HG02678 (cell line): ENCODE data around the gene UPK1B.

Experiments used
- ATAC-seq: cut with Tn5 transposase; IDR thresholded peaks from one replicate; pipeline ENCODE4 v1.9.1; 2021; ENCODE audit warnings: mild to moderate bottlenecking, moderate library complexity; ENCODE audit not compliant: unreplicated experiment

Gene UPK1B

DNA sequence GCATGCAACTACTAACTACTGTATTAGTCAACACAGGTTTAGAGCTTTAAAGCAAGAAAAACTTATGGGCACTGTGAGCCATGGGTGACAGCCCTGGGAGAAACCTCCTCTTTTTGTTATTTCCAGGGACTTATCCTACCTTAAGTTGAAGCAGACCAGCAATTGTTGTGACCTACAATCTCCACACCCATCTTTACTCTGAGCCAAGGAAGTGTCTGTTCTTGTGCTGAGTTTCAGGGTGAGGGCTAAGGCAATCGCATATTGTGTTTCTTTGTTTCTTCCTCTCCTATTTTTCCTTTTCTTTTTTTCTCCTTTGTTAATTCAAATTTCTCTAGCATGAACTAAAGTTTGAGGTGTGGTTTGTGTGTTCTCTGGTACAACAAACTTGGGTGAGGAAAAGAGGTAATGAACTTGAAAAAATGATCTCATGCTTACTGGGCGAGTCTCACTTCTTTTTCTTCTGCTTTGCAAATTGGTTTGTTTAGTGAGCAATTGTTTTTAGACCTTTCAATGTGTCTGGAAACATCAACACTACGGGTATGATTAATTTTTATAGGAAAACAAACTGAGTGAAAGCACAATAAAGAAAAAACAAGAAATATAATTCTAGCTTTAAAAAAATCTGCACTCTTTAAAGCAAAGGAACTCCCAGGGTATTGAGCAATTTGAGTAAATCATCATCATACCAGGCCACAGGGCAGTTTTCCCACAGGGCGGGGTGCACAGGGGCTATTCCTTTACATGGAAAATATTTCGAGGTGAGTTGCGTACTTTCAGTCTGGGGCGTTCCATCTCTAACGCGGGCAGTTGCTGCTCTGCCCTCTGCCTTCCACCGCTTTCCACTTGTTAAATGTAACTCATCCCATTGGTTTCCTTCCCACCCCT, 2.7 kb downstream of the UPK1B start:
- ATAC-seq, result no peak

DNA sequence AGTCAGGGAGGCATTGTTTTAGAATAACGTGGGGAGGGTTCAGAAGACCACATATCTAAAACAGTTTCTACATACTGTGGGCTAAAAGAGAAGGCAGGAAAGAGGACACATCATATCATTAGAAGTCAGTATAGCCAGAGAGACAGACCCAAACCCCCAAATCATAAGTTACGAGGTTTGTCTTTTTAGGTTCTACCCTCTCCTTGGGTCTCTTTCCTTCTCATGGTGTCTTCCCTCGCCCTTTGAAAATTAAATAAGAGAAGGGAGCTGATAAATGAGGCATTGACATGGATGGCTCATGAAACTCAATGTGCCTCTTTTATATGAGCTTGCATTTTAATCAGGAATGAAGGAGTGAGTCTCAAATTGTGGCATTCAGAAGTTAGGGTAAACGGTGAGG, 3.4 kb downstream of the UPK1B start:
- ATAC-seq, result no peak

DNA sequence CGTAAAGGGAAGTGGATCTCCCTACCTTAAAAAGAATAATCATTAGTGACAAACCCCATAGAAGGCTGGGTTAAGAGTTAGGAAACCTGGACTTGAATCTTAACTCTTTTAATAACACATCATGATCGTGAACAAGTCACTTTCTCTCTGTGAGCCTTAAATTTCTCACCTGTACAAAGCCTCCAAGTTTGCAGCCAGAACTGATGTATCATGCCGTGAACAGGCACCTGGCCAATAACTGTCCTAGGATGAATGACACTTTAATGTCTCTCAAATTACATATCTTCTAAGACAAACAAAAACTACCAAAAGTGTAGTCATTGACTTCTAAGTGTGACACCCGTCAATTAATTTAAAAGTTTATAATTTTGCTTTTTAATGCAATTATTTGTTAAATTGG, 3.9 kb downstream of the UPK1B start:
- no peak for ATAC-seq

DNA sequence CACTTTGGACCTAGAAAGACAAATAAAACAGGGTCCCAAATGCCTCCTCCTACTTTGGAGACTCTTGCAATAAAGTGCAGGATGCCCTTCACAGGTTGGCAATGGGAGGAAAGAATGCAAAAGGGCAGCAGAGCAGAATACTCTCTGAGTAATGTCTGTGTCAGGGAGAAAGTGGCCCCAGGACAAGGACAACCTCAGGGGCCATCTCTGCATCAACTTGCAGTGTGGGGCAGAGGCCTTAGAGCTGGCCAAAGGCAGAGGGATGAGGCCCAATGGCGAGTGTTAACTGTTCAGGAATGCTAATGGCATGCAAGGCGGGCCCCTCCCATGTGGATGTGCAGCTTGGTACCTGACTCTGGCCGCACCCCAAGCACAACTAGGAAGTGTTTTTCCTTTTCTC, 8.4 kb downstream of the UPK1B start:
- ATAC-seq, result no peak

DNA sequence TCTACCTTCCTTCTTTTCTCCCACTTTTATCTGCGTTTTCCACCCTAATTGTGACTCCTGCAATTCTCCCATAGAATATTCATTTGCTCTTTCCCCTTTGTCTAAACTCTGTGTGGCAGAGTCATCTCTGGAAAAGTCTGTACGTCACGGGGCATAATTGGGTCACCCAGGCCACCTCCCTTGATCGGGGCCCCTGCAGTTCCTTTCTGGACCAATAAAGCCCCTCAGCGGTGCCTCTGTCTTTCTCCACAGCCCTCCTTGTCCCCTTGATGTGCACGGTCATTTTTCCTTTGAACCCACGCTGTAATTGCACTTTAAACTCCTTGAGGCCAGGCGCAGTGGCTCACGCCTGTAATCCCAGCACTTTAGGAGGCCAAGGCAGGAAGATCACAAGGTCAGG, 10.7 kb downstream of the UPK1B start:
- ATAC-seq, result no peak

DNA sequence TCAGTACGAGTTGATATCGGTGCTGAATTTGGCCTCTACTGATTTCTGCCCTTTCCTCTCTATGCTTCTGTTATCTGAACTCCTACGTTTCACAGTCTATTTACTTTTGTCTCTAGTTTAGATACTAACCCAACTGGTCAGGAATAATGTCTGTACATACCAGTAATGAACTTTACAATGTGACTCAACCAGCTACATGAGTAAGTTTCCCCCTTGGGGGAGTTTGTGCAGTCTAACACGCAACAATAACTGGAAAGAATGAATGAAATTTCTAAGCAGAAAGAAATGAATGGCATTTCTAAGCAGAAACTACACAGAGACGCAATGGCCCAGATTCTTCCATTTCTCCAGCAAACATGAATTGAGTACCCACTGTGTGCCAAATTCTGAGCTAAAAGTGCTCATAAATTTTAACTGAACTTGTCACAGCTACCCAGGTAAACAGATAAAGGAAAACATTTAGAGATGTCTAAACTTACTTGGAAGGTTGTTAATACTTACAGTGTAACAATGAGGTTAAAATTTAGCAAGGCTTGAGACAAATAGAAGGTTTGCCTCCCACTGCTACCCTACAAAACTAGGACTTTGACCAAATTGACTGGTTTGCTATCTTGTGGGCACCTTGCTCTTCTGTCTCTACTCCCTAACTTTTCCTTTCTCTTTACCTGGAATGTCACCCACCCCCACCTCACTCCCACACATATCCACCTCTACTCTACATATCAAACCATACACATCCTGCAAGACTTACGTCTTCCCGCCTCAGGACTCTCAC, 11.6 kb downstream of the UPK1B start:
- ATAC-seq, result no peak

DNA sequence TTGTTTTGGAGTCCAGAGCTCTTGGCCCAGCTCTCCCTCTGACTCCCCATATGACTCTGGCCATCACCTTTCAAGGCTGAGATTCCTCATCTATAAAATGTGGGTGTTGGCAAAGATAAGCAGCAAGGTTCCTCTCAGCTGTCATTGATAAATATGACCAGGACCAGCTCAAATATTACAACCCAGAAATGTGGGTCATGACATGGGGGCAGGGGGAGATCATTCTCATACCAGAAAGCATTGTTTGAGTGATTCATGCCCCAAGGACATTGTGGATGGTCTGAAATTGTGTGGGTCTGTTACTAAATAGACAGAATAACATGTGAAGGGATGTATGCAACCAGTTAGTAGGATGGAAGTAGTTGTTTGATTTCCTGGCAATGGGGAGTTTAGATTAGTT, 13.9 kb downstream of the UPK1B start:
- no peak for ATAC-seq

DNA sequence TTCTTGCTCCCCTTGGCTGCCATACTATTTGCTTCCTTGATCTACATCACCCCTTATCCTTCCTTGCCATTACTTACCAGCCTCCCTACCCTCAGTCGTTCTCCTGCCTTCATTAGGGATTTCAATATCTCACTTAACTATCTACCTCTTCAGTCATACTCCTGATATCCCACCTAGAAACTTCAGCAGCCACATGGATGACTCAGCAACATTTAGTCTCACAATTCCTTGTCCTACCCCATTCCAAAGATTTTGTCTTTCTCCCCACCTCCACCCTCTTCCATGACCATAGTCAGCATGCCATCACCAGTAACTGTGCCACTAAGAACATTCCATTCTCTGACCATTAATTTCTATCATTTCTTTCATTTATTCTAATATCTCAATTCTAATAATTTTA, 18.4 kb downstream of the UPK1B start:
- ATAC-seq, result no peak

DNA sequence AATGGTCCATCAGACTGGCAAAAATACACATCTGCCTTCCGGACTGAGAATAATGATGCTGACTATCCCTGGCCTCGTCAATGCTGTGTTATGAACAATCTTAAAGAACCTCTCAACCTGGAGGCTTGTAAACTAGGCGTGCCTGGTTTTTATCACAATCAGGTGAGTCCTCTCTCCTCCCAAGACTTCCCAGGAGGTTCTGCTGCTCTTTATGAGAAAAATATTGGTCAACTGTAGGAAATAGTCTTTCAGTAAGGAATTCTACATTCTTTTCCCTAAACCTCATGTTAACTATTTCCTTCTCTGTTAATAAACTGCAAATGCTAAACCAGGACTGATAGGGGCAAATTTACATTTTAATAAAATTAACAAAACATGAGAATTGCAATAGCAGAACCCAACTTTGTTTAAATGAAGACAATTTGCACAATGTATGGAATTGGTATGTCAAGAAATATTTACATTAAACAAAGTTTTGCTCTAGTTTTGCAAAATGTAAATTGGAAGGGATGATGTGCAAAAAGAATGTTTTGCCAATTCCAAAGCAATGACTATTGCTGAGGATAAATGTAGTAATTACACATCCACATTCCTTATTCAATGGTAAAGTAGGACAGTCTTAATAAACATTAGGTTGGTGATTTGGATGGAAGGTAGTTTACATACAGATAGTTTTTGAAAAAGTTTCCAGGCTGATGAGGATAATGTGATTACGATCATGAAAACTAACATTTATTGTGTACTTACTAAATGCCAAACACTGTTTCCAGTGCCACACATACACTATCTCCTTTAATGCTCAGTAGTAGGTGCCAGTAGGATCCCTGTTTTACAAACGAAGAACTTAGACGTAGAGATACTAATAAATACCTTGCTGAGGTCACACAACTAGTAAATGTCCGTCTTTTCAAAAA, 21.1 kb downstream of the UPK1B start:
- ATAC-seq, result no peak

DNA sequence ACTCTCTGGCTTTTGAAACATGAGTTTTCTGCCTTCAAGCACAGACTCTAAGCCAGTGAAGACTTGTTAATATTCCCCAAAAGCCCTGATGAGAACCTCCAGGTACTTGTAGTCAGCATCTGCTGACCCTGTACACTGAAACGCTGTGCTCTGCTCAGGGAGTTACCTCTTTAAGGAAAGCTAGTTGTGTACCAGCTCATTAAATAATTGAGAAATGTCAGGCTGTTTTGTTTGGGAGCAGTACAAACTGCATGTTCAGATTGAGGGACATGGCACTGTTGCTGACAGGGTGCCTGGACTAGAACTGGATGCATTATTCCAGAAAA, 21.7 kb downstream of the UPK1B start:
- ATAC-seq, result no peak

DNA sequence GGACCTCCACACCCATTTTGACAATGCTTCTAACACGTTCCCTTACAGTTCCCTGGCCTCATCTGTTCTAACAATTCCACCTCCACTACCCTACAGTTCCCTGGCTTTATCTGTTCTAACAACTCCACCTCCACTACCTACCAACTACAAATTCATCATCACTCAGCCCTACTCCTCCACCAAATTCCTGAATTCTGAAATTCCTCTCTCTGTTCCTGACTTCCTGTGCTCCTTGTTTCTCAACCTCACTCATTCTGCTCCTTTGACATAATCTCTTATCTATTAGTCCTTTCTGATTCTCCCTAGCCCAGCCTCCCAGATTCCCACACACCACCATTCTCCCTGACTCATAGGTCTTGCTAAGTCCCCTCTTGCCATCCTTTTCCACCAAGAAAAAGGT, 22.5 kb downstream of the UPK1B start:
- ATAC-seq, result no peak

DNA sequence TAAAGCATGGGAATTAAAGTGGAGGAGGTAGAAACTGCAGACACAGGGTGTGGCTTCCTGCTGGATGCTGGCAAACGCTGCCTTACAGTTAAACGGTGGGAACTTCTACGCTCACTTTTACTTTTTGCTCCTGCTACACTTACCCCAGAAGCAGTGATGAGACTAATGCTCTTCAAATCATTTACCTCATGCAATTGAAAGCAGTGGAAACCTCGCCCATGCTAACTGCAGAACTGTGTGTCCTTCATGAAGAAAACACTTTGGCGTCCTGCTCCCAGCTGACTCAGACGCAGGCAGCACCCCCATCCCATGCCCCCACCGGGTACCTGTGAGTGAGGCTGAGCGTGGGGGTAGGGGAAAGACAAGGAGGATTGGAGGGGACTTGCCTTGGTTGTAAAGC, 31.8 kb downstream of the UPK1B start:
- ATAC-seq, result no peak

DNA sequence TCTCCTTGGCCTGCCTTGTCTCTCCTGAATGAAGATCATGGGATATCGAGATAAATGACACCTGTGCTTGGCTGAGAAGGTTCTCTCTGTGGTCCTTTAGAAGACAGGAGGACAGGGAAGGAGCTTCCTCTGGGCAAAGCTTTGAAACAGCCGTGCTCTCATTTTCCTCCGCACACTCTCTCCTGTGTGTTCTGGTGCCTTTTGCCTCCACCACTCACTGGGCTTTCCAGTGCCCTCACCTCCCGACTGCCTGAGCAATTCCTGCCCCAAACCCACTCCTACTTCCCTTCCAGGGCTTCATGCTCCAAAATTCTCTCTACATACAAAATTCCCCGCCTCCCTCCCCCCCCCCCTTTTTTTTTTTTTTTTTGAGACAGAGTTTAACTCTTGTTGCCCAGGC, 32.3 kb downstream of the UPK1B start:
- ATAC-seq, result no peak

DNA sequence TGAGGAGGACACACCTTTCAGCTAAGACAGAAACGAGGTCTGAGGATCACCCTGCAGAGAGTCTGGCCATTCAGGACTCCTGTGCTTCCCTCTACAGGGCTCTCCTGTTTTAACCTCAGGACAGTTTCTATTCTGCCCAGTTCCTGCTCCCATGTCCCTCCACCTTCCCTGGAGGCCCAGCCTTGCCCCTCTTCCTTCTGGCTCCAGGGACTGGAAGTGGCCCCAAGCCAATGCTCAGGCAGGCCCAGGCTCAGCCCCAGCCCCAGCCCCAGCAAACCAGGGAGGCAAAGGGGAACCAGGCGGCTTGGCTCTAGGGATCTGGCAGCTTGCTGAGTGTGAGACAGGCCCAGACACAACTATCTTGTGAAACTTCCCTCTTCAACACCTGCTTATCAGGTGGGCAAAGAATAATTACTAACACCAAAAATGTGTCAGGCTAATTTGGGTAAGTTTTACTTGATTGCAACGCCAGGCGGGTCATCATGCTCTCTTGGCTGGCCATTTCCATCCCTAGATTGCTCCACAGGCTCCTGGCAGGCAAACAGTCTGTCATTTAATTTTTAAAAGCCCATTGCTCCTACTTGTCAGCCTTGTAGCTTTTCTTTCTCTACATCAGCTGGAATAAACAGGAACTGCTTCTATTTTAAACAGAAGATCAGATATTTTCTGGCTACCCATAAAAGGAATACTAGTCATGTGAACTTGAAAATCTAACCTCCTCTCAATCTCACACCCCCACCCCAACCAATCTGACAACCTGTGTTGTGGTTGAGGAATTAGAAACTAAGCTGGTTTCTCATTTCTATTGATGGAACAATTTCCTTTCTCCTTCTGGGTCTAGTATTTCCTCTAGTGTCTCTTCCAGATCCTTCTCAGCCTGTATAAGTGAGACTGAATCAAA, 33.5 kb downstream of the UPK1B start:
- ATAC-seq, result peak; percentile 45

DNA sequence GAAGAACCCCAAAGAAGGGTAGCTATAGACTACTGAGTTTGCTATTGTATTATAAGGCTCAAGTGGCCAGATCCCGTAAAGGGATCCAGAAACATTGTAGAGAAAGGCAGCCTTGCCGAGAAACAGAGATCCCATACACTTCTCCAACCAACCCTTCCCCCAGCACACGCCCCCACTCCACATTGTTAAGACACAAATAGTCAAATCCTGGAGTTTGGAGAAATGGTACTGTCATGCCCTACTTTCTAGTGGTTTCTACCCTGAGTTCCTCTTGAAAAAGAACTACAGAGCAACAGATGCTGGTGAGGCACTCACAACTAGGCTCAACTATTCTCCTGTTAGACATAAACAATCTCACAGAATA, 34.1 kb downstream of the UPK1B start:
- ATAC-seq, result no peak

DNA sequence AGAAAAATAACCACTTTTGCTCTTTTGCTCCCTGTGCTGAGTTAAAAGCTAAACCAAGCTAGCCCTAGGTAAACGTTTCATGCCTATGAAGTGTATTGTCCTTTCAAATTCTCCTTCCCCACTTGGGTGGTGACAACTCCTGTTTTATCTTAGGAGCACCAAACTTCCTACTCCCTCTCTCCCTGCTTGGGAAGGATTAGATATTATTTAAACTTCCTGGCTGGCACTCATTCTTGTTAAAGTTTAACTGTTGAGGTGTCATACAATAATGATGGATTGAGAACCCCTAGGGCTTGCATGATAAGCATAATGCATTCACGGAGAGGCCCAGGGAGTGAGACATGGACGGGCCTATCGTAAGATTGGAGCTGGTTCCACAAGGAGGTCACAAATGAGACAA, 37.8 kb downstream of the UPK1B start:
- ATAC-seq, result no peak

DNA sequence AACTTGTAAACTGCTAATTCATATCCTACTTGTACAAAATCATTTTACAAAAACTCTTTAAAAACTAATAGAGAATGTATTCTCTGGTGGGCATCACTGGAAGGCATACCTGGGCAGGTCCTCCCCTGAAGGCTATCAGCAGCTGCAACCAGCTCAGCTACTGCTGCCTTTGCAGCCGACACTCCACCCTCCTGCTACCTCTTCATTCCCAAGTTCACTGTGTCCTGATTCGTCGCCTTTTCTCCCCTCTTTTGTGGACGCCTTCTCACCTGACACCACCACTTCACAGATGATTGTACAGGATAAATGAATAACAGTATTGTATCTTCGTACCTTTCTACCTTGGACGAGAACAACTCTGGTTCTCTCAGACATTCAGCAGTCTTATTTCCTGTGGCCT, 38.4 kb downstream of the UPK1B start:
- ATAC-seq, result no peak

DNA sequence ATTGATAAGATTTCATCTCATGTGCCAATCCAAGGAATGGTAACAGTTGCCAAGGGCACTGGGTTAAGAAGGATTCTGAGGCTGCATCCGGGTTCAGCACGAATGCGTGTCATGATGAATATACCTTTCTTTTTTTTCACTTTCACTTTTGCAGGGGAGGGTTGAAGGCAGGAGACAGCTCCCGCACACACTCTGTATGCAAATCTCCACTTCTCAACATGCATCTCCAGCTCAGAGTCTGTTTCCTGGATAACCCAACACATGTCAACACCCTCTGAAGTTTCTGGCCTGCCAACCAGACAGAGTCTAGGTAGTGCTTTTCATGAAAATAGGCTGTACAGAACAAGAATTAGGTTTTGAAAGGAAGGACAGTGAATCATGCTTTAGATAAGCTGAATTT, 45.7 kb downstream of the UPK1B start:
- peak; percentile 99 for ATAC-seq

DNA sequence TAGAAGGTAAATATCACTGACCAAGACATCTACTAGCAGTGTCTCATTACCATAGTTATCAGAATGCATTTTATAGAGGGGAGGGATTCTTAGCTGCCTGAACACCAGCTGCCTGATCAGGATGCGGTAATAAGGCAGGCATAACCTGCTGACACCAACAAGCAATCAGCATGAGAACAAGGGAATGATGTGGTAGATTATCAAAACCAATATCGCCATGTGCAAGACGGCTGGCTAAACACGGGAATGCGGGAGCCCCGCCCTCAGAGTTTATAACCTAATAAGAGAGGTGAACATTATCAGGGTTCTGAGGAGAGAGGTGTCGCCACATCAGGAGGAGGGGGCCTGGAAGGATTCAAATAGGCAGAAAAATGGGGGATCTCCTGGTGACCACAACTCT, 46.8 kb downstream of the UPK1B start:
- ATAC-seq, result no peak

DNA sequence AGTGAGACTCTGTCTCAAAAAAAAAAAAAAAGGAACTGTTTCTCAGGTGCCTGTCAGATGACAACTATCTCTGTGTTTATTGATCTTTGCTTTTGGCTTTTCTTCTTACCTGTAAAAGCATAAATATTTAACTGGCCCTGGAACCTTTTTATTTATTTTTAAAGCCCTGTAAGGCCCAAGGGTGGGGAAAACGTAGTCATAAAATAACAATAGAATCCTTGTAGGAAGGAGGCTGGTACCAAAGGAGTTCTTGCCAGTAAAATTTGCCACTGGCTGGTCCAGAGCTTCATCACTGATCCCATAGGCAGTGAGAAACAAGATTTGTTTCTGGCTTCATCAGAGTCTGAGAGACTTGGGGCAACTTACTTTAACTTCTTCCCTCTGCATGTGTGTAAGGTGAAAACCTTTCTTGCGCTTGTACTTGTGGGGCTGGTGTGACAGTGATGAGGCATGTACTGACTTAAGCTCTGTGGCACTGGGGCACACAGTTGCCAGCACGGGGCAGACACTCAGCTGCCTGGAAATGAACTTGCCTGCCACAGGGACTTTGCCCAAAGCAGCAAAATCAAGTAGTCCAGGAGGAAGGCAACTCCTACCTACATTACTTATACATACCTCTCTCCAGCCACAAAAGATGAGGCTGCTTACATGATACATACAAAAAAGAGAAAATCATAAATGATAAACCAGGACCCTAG, 47.7 kb downstream of the UPK1B start:
- ATAC-seq, result no peak
